ELF-1 (cell line): ENCODE data around the gene TBATA.

Experiments used
- DNase-seq: peaks from one replicate; pipeline ENCODE4 v3.0.0-alpha.2; 2016; ENCODE audit warnings: low read depth, low spot score

Gene TBATA, protein sequence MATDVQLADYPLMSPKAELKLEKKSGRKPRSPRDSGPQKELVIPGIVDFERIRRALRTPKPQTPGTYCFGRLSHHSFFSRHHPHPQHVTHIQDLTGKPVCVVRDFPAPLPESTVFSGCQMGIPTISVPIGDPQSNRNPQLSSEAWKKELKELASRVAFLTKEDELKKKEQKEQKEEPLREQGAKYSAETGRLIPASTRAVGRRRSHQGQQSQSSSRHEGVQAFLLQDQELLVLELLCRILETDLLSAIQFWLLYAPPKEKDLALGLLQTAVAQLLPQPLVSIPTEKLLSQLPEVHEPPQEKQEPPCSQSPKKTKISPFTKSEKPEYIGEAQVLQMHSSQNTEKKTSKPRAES

DNA sequence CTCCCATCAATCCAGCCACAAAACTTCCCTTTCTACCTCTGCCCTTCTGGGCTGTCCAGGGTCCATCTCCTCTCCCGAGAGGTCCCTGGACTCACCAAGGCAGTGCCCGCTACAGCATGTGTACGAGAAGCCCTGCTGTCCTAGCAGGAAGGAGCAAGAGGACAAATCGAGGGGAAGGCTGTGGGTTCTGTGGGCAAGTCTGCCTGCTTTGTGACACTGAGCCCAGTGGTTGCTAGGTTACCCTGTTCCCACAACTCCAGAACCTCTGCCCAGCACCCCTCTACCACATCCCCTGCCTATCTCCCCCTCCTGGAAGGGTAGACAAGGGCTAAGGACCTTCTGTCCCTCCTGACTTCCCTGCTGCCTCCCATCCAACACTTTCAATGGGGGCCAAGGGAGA lies at the start of gene TBATA:
Gene TBATA (minus strand): TSS at position 188 of the 400 bp plus-strand sequence. CDS start 1,998 bp downstream, outside the sequence.
- DNase-seq, result no peak

DNA sequence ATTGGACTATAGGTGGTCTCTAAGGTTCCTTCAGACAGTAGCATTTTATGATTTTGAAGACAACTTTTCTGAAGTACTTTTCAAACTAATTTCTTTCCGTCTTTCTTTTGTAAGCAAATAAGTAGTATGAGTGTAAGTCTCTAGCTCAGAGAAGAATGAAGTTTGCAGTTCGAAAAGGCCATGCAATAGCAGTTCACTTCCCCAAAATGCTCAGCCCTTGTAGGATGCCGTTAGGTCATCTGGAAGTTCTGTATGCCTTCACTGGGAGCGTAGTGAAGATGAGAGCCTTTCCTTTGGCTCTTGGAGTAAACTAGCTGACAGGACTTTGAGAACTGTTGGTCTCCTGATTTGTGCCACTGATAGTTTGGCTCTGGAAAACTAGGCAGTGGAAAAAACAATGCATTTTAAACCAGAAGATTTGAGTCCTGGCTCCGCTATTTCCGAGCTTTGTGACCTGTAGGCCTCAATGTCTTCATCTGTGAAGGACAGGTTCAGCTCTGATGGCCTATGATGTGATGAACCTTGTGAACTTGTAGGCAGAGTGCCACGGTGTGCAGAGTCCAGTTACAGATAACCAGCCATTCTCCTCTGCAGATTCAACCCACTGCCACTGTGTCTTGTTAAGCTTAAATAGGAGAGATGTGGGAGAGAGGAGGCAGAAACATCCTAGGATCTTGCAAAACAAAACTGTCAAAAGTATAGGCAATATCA lies 49.4 kb upstream of the TBATA start:
- DNase-seq, result no peak

DNA sequence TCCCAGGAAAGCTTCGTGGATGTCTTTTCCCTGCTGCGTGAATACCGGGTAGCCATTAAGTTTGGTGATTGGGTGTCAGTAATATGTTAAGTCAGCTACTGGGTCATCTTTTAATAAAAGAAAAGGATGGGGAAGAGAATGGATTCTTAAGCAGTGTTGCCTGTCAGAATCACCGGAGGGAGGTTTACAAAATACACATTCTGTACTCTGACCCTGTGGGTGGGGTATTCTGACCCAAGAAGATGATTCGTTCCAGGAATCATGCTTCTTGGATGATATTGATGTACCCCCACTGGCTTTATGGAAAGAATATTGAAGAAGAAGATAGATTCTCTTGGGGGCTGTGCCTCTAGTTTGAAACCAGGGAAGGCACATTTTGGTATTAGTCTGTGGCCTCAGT lies 48.8 kb upstream of the TBATA start:
- no peak for DNase-seq

DNA sequence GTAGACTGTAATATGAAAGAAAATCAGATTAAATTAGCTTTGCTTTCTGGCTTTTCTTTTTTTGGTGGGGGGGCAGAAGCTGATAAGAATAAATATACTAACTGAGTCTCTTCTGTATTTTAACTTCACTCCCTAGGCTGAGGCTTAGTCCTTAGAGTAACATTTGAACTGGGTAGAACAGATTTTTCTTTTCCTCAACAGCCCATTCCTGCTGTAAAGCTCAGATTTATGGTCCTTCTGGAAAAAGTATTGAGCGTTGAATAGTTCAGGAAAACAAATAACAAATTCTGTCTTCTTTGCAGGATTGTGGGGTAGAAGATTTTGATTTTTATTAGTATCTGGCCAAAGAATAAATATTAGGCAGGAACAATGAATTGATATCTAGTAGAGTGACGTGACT lies 48.4 kb upstream of the TBATA start:
- DNase-seq, result no peak

DNA sequence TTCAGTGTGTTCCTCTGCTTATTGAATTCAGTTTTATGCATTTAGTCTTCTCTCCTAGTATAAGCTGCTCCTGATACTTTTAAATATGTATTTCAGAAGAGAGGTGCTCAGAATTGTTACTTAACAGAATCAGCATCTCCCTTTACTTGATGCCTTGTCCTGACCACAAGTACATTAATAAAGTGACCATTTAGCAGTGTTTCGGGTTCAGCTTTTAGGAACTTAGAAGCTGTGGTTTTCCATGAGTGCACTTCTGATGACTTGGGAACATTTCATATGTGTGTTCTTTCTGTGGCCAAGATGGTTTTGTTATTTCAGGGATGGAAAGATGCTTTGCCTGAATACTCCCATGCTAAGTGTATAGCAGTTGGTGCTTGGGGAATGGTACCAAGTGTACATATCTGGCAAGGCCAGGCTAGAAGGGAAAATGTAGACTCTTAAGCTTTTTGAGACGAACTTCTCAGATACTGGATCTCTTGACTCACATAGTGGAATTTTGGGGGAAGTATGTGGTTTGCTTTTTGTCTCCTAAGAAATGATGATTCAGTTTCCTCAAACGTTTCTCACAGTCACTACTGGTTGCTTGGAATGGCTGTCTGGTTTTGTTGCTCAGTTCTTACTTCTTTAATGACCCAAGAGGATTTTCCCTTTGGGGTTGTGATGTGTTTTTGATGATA lies 47.8 kb upstream of the TBATA start:
- DNase-seq, result no peak

DNA sequence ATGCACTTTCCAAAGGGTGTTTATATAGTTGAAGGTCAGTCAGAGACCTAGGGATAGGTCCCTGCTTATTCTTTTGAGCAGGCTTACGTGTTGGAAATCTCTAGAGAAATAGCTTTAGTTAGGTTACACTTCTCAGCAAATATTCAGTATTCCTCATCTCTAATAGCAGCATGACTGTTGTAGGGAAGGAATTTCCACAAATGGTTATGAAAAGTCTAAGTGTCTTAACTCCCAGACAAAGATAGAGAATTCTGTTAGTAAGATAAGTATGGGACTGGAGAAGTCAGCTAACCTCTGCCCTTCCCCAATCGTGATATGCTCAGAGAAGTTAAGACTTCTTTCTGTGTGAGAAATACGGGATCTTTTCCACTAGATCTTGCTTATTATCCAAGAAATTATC lies 47.0 kb upstream of the TBATA start:
- no peak for DNase-seq

DNA sequence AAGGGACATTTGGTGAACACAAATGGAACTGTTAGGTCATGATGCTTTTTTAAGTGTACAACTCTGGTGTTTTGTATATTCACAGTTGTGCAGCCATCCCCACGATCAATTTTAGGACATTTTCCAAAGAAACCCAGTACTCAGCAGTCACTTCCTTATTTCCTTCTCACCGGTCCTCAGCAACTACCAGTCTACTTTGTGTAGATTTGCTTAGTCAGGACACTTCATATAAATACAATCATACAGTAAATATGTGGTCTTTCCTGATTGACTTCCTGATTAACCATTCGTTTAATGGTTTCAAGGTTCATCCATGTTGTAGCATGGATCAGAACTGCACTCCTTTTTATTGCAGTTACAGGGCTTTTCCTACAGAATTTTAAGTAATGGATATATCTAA lies 45.0 kb upstream of the TBATA start:
- DNase-seq, result no peak

DNA sequence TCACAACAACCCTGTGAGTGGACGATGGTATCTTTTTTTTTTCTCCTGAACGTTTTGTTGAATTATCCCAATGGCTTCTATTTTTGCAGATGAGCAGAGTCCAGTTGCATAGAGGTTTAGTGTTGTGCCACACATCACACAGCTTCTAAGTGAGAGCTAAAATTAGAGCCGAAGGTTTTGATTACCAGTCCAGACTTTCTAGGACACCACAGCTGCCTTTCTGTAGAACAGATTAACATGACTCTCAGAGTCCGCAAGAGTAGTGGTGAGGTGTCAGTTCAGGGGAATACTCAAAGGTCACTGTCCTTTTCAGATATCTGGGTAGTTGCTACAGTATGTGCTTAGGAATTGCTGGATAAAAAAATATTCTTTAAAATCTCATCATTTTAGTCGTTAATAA lies 44.4 kb upstream of the TBATA start:
- DNase-seq, result no peak

DNA sequence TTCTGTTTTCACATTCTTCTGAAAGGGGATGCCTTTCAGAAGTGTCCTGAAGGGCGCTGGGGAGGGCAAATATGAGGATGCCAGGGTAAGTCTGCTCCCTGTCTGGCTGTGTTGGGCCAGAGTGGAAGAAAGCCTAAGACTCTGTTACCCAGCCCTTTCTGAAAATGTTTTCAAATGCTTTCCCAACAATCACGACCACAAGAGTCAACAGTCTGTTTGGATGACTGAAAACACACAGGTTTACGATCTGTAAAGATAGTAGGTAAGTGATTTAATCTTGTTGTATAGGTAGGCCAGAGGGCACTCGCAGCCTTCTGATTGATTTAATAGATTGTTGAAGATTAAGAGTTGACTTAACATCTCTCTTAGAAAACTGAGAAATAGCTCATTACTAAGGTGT lies 43.7 kb upstream of the TBATA start:
- no peak for DNase-seq

DNA sequence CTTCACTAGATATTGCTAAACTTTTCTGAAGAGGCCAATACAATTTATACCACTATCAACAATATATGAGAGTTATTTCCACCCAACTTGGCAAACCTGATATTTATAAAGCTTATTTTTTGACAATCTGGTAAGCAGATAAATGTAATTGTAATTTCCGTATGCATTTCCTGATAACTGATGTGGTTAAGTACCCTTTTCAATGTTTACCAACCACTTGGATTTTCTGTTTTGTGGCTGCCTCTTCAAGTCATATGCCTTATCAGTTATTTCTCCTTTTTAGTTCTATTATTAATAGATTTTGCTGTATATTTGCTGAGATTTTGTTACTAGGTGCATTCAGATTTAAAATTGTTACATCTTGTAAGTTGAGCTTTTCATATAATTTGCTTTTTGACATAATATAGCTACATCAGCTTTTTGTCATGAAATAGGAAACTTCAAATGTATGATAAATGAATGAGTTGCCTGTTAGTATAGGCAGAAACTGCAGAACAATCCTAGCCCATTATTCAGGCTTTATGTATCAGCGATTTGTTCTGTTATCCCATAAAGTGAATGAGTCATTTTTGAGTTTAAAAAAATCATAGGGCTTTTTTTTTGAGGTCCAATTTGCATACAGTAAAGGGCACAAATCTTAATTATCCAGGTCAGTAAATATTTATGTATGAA lies 42.0 kb upstream of the TBATA start:
- no peak for DNase-seq

DNA sequence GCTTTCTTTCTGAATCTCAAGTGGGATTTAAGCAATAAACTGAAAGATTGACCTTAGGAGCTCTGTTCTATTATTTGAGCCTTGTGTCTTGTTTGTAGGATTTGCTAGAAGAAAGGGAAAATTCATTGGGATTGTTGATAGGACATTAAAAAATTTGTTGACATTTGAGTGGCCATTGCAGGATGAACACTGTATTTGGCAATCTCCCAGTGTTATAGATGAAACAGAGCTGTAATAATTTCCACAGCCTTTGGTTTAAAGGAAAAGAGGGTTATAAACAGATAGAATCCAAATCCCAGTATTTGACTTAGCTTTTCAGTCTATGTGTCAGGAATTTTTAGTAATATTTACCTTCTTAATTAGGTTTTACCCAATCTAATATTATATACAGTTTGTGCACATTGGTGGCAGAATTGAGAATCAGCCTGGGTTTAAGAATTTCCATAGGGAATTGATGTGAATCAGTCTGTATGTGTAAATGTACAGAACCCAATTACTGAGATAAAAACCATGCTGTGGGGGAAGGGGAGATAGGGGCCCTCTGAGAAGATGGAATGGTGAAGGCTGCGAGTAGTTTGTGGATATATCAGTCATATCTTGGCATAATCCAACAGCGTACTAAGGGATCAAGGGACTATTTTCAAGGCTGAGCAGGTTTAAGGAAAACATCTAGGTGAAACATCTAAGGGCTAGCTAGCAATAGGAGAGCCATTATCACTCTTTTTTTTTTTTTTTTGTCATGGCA lies 37.1 kb upstream of the TBATA start:
- no peak for DNase-seq

DNA sequence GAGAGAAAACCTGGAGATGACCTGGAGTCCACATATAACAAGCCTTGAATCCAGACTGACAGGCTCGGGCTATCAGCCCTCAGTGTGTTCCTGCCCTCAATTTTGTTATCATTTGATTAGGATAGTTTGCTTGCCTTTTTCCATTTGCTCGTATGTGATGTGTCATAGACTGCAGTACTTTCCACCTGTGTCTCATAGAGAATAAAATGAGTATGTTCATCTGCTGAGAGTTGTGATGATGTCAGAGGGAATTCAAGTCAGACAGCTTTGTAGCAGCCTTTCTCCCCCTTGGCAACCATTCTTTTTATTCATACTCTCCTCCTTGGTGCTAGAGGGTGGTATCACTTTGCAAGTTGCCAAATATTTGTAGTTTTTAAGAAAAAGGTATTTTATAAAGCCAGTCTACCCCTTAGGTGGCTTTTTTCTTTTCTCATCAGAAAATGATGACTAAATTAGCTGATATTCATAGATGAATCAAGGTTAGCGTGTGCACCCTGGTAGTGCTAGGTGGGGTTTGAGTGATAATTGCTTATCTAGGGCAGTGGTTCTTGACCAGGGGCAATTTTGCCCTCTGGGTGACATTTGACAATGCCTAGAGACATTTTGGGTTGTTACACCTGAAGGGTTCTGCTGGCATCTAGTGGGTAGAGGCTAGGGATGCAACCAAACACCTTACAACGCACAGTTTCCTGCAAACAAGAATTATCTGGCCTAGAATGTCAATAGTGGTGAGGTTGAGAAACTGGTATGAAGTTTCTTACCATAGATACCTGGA lies 36.0 kb upstream of the TBATA start:
- no peak for DNase-seq

DNA sequence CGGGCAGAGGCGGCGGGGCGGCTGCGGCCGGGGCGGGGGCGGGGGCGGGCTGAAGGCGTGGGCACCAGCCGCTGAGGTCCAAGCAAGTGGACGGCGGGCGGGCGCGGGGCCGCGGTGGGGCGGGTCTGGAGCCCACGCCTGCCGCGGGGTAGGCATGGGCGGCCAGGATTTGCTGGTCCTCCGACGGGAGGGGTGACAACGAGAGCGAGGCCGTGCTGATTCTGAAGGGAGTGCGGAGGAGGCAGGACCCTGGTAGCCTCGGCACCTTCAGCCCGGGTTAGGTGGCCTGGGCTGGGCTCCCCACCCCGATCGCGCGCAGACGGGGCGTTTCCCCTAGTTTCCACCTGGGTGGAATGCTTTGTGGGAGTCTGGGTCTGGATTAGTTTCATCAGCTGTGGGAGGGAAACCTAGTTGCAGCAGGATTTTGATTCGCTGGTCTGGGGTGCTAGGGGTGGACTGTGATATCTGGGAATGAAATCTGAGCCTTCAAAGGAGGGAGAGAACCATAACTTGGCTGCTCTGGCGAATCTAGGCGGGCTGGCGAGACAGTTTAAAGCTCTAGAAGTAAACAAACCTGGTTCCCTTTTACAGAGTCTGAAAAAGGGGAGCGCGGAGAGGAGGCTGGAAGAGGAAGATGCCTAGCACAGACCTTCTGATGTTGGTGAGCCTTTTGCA lies 31.2 kb upstream of the TBATA start:
- DNase-seq, result peak; percentile 82

DNA sequence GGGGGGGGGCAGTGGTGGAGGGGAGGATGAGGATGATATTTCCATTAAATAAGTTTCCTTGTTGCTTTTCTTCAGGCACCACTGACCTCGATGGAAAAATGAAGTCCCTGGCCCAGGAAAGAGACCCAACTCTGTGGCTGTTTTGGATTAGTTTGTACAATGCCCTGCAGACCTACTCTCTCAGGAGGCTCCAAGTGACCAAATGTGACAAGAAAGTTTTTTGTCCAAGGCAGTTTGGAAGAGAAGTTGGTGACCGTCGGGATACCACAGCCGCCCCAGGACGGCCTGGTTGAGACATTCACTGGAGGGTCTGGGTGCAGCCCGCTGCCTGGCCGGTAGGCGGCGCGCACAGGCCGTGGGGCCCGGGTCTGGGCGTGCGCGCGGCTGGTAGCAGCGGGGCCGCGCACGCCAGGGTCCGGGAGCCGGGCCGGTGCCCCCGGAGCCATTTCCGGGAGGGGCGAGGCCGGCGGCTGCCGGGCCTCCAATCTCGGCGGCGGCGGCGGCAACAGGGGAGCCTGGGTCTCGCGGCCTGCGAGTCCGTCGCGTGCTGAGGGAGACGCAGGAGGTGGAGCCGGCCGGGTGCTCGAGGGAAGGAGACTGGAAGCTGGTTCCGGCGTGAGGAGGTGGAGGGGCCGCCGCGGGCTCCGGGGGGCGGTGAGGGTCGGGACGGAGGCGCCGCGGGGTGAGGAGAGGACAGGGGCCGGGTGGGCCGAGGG lies 30.5 kb upstream of the TBATA start, which contains the start of gene SGPL1:
Gene SGPL1 (plus strand): TSS at position 445 of the 716 bp plus-strand sequence. CDS start 906 bp downstream, outside the sequence.
- peak; percentile 91 for DNase-seq

DNA sequence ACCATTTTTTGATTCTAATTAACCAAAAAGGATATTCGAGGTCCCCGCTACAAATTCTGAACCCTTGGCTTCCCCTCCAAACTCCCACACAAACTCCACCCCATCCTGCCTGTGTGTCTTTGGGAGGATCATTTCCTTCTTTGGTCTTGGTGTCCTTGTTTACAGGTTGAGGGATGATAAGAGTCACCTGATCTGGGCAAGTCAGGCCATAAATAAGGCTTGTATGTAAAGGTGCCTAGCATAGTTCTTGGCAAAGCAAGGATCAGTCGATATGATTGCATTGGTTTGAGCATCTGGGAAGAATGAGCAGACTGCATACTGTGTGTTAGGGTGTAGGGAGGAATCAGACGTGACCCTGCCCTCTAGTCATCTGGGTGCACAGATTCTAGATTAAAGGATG lies 28.9 kb upstream of the TBATA start:
- no peak for DNase-seq

DNA sequence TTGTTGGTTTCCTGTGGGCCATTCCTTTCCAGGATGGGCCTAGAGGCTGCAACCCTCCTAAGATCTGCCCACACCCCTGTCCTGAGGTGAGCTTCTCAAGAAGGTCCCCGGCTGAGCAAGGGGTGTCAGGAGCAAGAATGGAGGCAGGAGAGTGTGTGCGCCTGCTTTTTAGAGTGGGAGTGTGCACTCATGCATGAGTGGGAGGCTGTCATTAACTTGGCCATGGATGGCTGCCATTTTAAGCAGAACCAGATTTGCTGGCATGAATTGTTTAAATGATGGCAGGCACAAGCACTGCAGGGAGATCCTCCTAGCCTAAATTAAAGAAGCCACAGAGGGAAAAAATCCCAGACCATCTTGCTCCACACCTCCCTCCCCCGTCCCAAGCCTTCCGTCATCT lies 27.6 kb upstream of the TBATA start:
- no peak for DNase-seq

DNA sequence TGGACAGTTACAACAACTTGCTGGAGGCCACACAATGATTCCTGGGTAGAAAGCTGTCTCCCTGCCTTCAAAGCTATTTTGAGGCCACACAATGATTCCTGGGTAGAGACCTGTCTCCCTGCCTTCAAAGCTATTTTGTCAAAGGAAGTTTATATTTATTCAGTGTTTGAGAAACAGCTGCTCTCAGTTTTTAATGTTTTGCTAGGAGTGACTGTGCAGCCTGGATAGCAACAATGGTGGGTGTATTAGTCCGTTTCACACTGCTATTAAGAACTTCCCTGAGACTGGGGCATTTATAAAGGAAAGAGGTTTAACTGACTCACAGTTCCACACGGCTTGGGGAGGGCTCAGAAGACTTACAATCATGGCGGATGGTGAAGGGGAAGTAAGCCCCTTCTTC lies 26.7 kb upstream of the TBATA start:
- no peak for DNase-seq

DNA sequence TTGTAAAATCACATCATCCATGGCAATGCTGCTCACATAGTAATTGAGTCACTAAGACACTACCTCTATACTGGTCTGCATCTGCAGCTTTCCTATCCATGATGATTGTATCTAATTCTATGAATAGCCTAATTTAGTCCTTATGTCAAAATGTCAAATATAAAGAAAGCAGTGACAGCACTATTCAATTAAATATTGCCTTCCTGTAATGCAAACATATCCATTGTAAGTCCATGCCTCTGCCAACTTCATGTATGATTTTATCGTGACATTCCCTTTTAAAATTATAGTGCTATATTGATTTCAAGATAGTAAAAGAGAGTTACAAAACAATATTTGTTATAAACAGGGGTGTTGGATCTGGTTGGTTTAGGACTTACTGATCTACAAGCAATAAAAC lies 25.8 kb upstream of the TBATA start:
- no peak for DNase-seq

DNA sequence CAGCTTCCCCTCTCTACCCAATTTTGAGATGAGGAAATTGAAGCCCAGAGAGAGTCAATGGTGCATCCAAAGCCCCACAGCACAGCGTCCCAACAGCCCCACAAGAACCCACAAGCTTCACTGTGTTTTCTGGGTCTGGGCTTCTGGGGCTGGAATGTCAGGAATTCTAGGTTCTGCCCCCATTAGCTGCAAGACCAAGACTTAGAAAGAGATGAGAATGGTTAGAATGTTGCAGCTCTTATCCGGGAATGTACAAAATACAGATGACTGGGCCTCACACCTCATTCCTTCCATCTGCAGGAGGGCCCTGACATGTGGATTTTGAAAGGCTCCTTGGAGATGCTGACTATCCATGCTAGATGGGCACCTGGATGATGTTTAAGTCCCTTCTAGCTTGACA lies 24.5 kb upstream of the TBATA start:
- peak; percentile 54 for DNase-seq
